A673 (cell line): Measurements from ENCODE around the gene STIMATE.

Experiments
- EZH2 ChIP-seq: fragments of 200-600 bp; sonication (generic); IDR thresholded peaks from 2 replicates; pipeline ENCODE4 v1.6.1; 2017; ENCODE audit warnings: borderline replicate concordance, low read depth, mild to moderate bottlenecking, mixed read lengths, antibody characterized with exemption, low read length; ENCODE audit not compliant: poor library complexity, severe bottlenecking
- TF ChIP-seq, protein P1 (sequence below): fragments of 300-800, 200-600 bp; sonication (generic); conservative IDR thresholded peaks from 2 replicates; pipeline ENCODE4 v1.5.1; 2017; ENCODE audit warnings: low read depth, mild to moderate bottlenecking, antibody characterized with exemption, low read length, moderate library complexity, mixed read lengths

DNA sequence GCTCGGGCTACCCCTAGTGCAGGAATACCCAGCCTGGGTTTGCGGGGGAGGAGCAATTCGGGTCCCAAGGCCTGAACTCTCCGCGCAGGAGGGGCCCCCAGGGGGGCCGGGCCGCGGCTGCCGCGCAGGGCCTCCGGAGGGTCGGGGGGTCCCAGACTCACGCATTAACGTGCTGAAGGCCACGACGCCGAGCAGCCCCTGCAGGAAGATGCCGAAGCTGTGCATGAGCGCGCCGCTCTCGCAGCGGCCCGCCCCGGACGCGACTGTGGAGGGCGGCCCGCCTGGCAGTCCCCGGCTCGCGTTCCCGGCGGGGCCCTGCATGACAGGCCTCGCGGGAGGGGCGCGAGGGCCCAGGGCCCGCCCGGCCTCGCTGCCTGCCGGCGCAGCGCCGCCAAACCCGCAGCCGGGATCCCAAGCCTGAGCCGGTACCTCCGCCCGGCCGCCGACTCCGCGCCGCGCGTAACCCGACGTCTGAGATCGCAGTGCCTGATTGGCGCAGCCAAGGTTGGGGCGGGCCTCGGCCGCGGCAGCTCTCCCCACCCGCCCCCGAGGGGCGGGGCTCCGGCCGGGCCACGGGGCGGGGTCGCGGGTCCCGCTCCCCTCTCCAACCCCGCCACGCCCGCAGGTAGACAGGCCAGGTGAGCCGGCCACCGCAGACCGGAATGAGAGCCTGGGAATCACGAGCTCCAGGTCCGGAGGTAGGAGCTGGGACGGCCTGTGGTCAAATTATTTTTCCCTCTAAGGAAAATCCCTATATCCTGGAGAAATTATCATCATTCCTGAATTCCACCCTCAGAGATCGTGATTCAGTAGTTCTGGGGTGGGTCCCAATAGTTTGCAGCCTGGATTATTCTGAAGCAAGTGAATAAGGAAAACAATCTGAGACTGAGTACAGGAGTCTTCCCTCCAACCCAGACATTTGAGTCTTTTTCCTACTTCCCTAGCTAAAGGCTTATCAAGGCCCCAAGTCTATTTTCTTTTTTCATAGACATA lies at the start of gene STIMATE:
- TF ChIP-seq, protein P1, sequence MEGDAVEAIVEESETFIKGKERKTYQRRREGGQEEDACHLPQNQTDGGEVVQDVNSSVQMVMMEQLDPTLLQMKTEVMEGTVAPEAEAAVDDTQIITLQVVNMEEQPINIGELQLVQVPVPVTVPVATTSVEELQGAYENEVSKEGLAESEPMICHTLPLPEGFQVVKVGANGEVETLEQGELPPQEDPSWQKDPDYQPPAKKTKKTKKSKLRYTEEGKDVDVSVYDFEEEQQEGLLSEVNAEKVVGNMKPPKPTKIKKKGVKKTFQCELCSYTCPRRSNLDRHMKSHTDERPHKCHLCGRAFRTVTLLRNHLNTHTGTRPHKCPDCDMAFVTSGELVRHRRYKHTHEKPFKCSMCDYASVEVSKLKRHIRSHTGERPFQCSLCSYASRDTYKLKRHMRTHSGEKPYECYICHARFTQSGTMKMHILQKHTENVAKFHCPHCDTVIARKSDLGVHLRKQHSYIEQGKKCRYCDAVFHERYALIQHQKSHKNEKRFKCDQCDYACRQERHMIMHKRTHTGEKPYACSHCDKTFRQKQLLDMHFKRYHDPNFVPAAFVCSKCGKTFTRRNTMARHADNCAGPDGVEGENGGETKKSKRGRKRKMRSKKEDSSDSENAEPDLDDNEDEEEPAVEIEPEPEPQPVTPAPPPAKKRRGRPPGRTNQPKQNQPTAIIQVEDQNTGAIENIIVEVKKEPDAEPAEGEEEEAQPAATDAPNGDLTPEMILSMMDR: no peak
- TF ChIP-seq EZH2: no peak
